Measurements from ENCODE around the gene UPK3A. TPM values are rescaled to one million over a fixed set of nuclear protein-coding genes. Genes with fewer than 3 reads are reported as not detected.
"Not testable (repeated sequence)": the region's sequence is repeated elsewhere in the genome, so short reads cannot be mapped to it uniquely, and the experiment has no call there.

Gene UPK3A
- total RNA-seq, 1 donor: not detected

- no peaks in the 10 kb centered on the region for H4K20me1 ChIP-seq (ENCODE audit: insufficient read depth, low read length)
- H3K9me3 ChIP-seq (ENCODE audit: low read depth, low read length): no peaks in the 10 kb centered on the region
- H2AFZ ChIP-seq (ENCODE audit: low read length): no peak overlapping the region
- no peaks in the 10 kb centered on the region for H3K27me3 ChIP-seq (ENCODE audit: insufficient read depth, low read length)
- DNase-seq (ENCODE audit: insufficient read length, low spot score, missing footprints): no peak
- H3K27ac ChIP-seq (ENCODE audit: low read depth, low read length): no peak overlapping the region
- no peaks in the 10 kb centered on the region for H3K79me2 ChIP-seq (ENCODE audit: insufficient read depth, low read length)
- H3K4me2 ChIP-seq (ENCODE audit: insufficient read depth, low read length): no peak overlapping the region
- no peak for TF ChIP-seq CTCF (IDR thresholded peaks at IDR 0.05; ENCODE audit: extremely low read depth, low read depth, low read length)
- H3K4me1 ChIP-seq (ENCODE audit: insufficient read depth, low read length): peaks cover under 1% of the 10 kb centered on the region
- H3K4me3 ChIP-seq (ENCODE audit: insufficient read depth, low read length): no peak overlapping the region
- H3K36me3 ChIP-seq (ENCODE audit: insufficient read depth, low read length): no peaks in the 10 kb centered on the region
Observed at GRCh38 chr22:45251825-45252224, 32.9 kb upstream of the UPK3A start.

- Histone ChIP-seq H3K4me2 (ENCODE audit: insufficient read depth, low read length) (no peak overlapping the region), H3K4me3 (ENCODE audit: insufficient read depth, low read length) (no peak overlapping the region), H3K27ac (ENCODE audit: low read depth, low read length) (no peak overlapping the region), H3K36me3 (ENCODE audit: insufficient read depth, low read length) (no peaks in the 10 kb centered on the region), H2AFZ (ENCODE audit: low read length) (no peak overlapping the region), H3K9me3 (ENCODE audit: low read depth, low read length) (no peaks in the 10 kb centered on the region), H3K27me3 (ENCODE audit: insufficient read depth, low read length) (no peaks in the 10 kb centered on the region), H3K79me2 (ENCODE audit: insufficient read depth, low read length) (no peaks in the 10 kb centered on the region), H3K4me1 (ENCODE audit: insufficient read depth, low read length) (no peaks in the 10 kb centered on the region), H4K20me1 (ENCODE audit: insufficient read depth, low read length) (no peaks in the 10 kb centered on the region)
- DNase-seq (ENCODE audit: insufficient read length, low spot score, missing footprints): no peak
- TF ChIP-seq CTCF (IDR thresholded peaks at IDR 0.05; ENCODE audit: extremely low read depth, low read depth, low read length): no peak
Observed at GRCh38 chr22:45253039-45253641, 31.6 kb upstream of the UPK3A start.

GRCh38 chr22:45254388-45254787, 30.4 kb upstream of the UPK3A start:
- H2AFZ ChIP-seq (ENCODE audit: low read length): no peak overlapping the region
- no peaks in the 10 kb centered on the region for H3K27me3 ChIP-seq (ENCODE audit: insufficient read depth, low read length)
- no peaks in the 10 kb centered on the region for H3K9me3 ChIP-seq (ENCODE audit: low read depth, low read length)
- H4K20me1 ChIP-seq (ENCODE audit: insufficient read depth, low read length): no peaks in the 10 kb centered on the region
- no peak overlapping the region for H3K27ac ChIP-seq (ENCODE audit: low read depth, low read length)
- no peaks in the 10 kb centered on the region for H3K36me3 ChIP-seq (ENCODE audit: insufficient read depth, low read length)
- no peaks in the 10 kb centered on the region for H3K4me1 ChIP-seq (ENCODE audit: insufficient read depth, low read length)
- H3K79me2 ChIP-seq (ENCODE audit: insufficient read depth, low read length): no peaks in the 10 kb centered on the region
- no peak overlapping the region for H3K4me2 ChIP-seq (ENCODE audit: insufficient read depth, low read length)
- no peak for DNase-seq (ENCODE audit: insufficient read length, low spot score, missing footprints)
- H3K4me3 ChIP-seq (ENCODE audit: insufficient read depth, low read length): no peak overlapping the region
- no peak for TF ChIP-seq CTCF (IDR thresholded peaks at IDR 0.05; ENCODE audit: extremely low read depth, low read depth, low read length)

- Histone ChIP-seq H4K20me1 (ENCODE audit: insufficient read depth, low read length) (no peaks in the 10 kb centered on the region), H3K4me3 (ENCODE audit: insufficient read depth, low read length) (no peak overlapping the region), H3K4me2 (ENCODE audit: insufficient read depth, low read length) (no peak overlapping the region), H3K36me3 (ENCODE audit: insufficient read depth, low read length) (no peaks in the 10 kb centered on the region), H3K9me3 (ENCODE audit: low read depth, low read length) (no peaks in the 10 kb centered on the region), H3K4me1 (ENCODE audit: insufficient read depth, low read length) (no peaks in the 10 kb centered on the region), H3K27me3 (ENCODE audit: insufficient read depth, low read length) (no peaks in the 10 kb centered on the region), H3K79me2 (ENCODE audit: insufficient read depth, low read length) (no peaks in the 10 kb centered on the region), H2AFZ (ENCODE audit: low read length) (no peak overlapping the region), H3K27ac (ENCODE audit: low read depth, low read length) (no peak overlapping the region)
- DNase-seq (ENCODE audit: insufficient read length, low spot score, missing footprints): peak; percentile 66
- TF ChIP-seq CTCF (IDR thresholded peaks at IDR 0.05; ENCODE audit: extremely low read depth, low read depth, low read length): no peak
Observed at GRCh38 chr22:45254789-45255278, 29.9 kb upstream of the UPK3A start.

GRCh38 chr22:45257941-45258340, 26.8 kb upstream of the UPK3A start:
- H3K4me3 ChIP-seq (ENCODE audit: insufficient read depth, low read length); H3K36me3 ChIP-seq (ENCODE audit: insufficient read depth, low read length); H2AFZ ChIP-seq (ENCODE audit: low read length); H3K79me2 ChIP-seq (ENCODE audit: insufficient read depth, low read length); H3K9me3 ChIP-seq (ENCODE audit: low read depth, low read length); H3K27me3 ChIP-seq (ENCODE audit: insufficient read depth, low read length); DNase-seq (ENCODE audit: insufficient read length, low spot score, missing footprints); H3K27ac ChIP-seq (ENCODE audit: low read depth, low read length); H3K4me2 ChIP-seq (ENCODE audit: insufficient read depth, low read length); H3K4me1 ChIP-seq (ENCODE audit: insufficient read depth, low read length); H4K20me1 ChIP-seq (ENCODE audit: insufficient read depth, low read length): not testable (repeated sequence)

Data from osteoblast (primary cell).